Hematopoietic multipotent progenitor cell treated with erythropoietin and hydrocortisone succinate and interleukin-3 and kit ligand, for 8 days (in vitro differentiated cells): ENCODE results near the gene CRTAP.
"Not testable (repeated sequence)": the region's sequence is repeated elsewhere in the genome, so short reads cannot be mapped to it uniquely, and the experiment has no call there.

ENCODE experiments used
- DNase-seq: peaks from one replicate; pipeline ENCODE4 v3.0.0-alpha.2; 2015

CRTAP gene

GRCh38 chr3:33100229-33100628, 13.6 kb upstream of the CRTAP start:
- DNase-seq: peak; percentile 47

GRCh38 chr3:33103034-33103433, 10.8 kb upstream of the CRTAP start:
- DNase-seq: no peak

- no peak for DNase-seq
Measured at GRCh38 chr3:33103480-33103879, 10.3 kb upstream of the CRTAP start.

- no peak for DNase-seq
Measured at GRCh38 chr3:33104803-33105202, 9.0 kb upstream of the CRTAP start.

GRCh38 chr3:33105341-33105948, 8.4 kb upstream of the CRTAP start:
- no peak for DNase-seq

GRCh38 chr3:33106854-33107253, 7.0 kb upstream of the CRTAP start:
- DNase-seq: not testable (repeated sequence)

GRCh38 chr3:33111581-33111980, 2.2 kb upstream of the CRTAP start:
- DNase-seq: no peak

GRCh38 chr3:33114622-33115023, 809 bp downstream of the CRTAP start:
- no peak for DNase-seq

GRCh38 chr3:33115024-33115768, 1.4 kb downstream of the CRTAP start:
- DNase-seq: peak; percentile 75

- DNase-seq: no peak
Measured at GRCh38 chr3:33117461-33117860, 3.6 kb downstream of the CRTAP start.

GRCh38 chr3:33119891-33120290, 6.1 kb downstream of the CRTAP start:
- no peak for DNase-seq

GRCh38 chr3:33122991-33123390, 9.2 kb downstream of the CRTAP start:
- peak; percentile 85 for DNase-seq

- DNase-seq: no peak
Measured at GRCh38 chr3:33124638-33125037, 10.8 kb downstream of the CRTAP start.

- DNase-seq: no peak
Measured at GRCh38 chr3:33125840-33126239, 12.0 kb downstream of the CRTAP start.

GRCh38 chr3:33128706-33129105, 14.9 kb downstream of the CRTAP start:
- DNase-seq: no peak

GRCh38 chr3:33130144-33130543, 16.3 kb downstream of the CRTAP start:
- peak; percentile 19 for DNase-seq

- DNase-seq: peak; percentile 79
Measured at GRCh38 chr3:33131331-33132018, 17.7 kb downstream of the CRTAP start.

GRCh38 chr3:33132019-33132360, 18.2 kb downstream of the CRTAP start:
- DNase-seq: no peak

- DNase-seq: no peak
Measured at GRCh38 chr3:33134026-33134625, 20.3 kb downstream of the CRTAP start.

GRCh38 chr3:33137691-33138090, 23.9 kb downstream of the CRTAP start:
- no peak for DNase-seq

- not testable (repeated sequence) for DNase-seq
Measured at GRCh38 chr3:33139006-33139623, 25.3 kb downstream of the CRTAP start.

- DNase-seq: no peak
Measured at GRCh38 chr3:33139996-33140395, 26.2 kb downstream of the CRTAP start.

- DNase-seq: no peak
Measured at GRCh38 chr3:33141006-33141405, 27.2 kb downstream of the CRTAP start.
